ENCODE data around the gene APP.

The APP gene

GRCh38 chr21:26171258-26172100 is 909 bp upstream of the APP start:
- H3K4me3 Mint-ChIP-seq = peak overlapping the region; percentile 78
- H3K9me3 Mint-ChIP-seq = no peaks in the 10 kb centered on the region
- CTCF ChIA-PET = interaction anchor here (0.6 to 4.6 kb wide), 12 partner anchors 10 to 564 kb away, joined by 3 to 36 read pairs (median 5); partner anchors contain the start of gene MRPL39
- H3K27ac Mint-ChIP-seq = peak overlapping the region; percentile 29
- H3K36me3 Mint-ChIP-seq = peaks cover 2% of the 10 kb centered on the region
- H3K27me3 Mint-ChIP-seq = peaks cover 5% of the 10 kb centered on the region
- peaks cover 14% of the 10 kb centered on the region for H3K4me1 Mint-ChIP-seq
- DNase-seq = no peak

- CTCF ChIA-PET = interaction anchor here (0.8 to 4.6 kb wide), 14 partner anchors 10 to 293 kb away, joined by 3 to 36 read pairs (median 4); no protein-coding TSS in a partner anchor
- peaks cover 2% of the 10 kb centered on the region for H3K36me3 Mint-ChIP-seq
- H3K4me3 Mint-ChIP-seq = peak overlapping the region; percentile 83
- no peaks in the 10 kb centered on the region for H3K9me3 Mint-ChIP-seq
- H3K27ac Mint-ChIP-seq = peak overlapping the region; percentile 55
- H3K4me1 Mint-ChIP-seq = peaks cover 14% of the 10 kb centered on the region
- peak; percentile 60 for DNase-seq
- peaks cover 5% of the 10 kb centered on the region for H3K27me3 Mint-ChIP-seq
Observed at GRCh38 chr21:26169611-26170470, 729 bp downstream of the APP start.

GRCh38 chr21:26169061-26169610 is 1.4 kb downstream of the APP start:
- CTCF ChIA-PET = interaction anchor here (0.8 to 4.6 kb wide), 11 partner anchors 10 to 288 kb away, joined by 3 to 36 read pairs (median 4); no protein-coding TSS in a partner anchor
- peak overlapping the region; percentile 66 for H3K27ac Mint-ChIP-seq
- DNase-seq = peak; percentile 63

GRCh38 chr21:26168371-26168770 is 2.2 kb downstream of the APP start:
- CTCF ChIA-PET = interaction anchor here (0.6 to 4.6 kb wide), 13 partner anchors 9 to 286 kb away, joined by 3 to 36 read pairs (median 4); no protein-coding TSS in a partner anchor
- peak overlapping the region; percentile 14 for H3K4me3 Mint-ChIP-seq
- no peaks in the 10 kb centered on the region for H3K9me3 Mint-ChIP-seq
- peaks cover 14% of the 10 kb centered on the region for H3K4me1 Mint-ChIP-seq
- H3K27me3 Mint-ChIP-seq = peaks cover 5% of the 10 kb centered on the region
- no peak for DNase-seq
- peaks cover 2% of the 10 kb centered on the region for H3K36me3 Mint-ChIP-seq
- no peak overlapping the region for H3K27ac Mint-ChIP-seq

More at GRCh38 chr21:26169061-26169610, 1.4 kb downstream of the APP start:
- H3K27me3 Mint-ChIP-seq = peaks cover 5% of the 10 kb centered on the region
- H3K9me3 Mint-ChIP-seq = no peaks in the 10 kb centered on the region
- peak overlapping the region; percentile 83 for H3K4me3 Mint-ChIP-seq
- peaks cover 14% of the 10 kb centered on the region for H3K4me1 Mint-ChIP-seq
- H3K36me3 Mint-ChIP-seq = peaks cover 2% of the 10 kb centered on the region

GRCh38 chr21:26167593-26167992 is 3.0 kb downstream of the APP start:
- CTCF ChIA-PET = interaction anchor here (0.7 to 4.6 kb wide), 7 partner anchors 8 to 272 kb away, joined by 4 to 36 read pairs (median 4); no protein-coding TSS in a partner anchor
- no peak for DNase-seq
- Mint-ChIP-seq H3K27me3 (peaks cover 5% of the 10 kb centered on the region), H3K27ac (no peak overlapping the region), H3K4me1 (peaks cover 14% of the 10 kb centered on the region), H3K36me3 (peaks cover 2% of the 10 kb centered on the region), H3K4me3 (no peak overlapping the region), H3K9me3 (no peaks in the 10 kb centered on the region)

- CTCF ChIA-PET = interaction anchor here (0.6 kb wide), 2 partner anchors 23 to 67 kb away, joined by 3 read pairs; no protein-coding TSS in a partner anchor
- Mint-ChIP-seq H3K27me3 (no peaks in the 10 kb centered on the region), H3K36me3 (peaks cover 2% of the 10 kb centered on the region), H3K4me3 (no peak overlapping the region), H3K27ac (no peak overlapping the region), H3K9me3 (no peaks in the 10 kb centered on the region), H3K4me1 (peaks cover 9% of the 10 kb centered on the region)
- DNase-seq = no peak
Observed at GRCh38 chr21:26165331-26165730, 5.2 kb downstream of the APP start.

GRCh38 chr21:26164311-26164710 is 6.3 kb downstream of the APP start:
- Mint-ChIP-seq H3K36me3 (peaks cover 2% of the 10 kb centered on the region), H3K4me1 (peaks cover 9% of the 10 kb centered on the region), H3K4me3 (no peak overlapping the region), H3K9me3 (no peaks in the 10 kb centered on the region), H3K27ac (no peak overlapping the region), H3K27me3 (no peaks in the 10 kb centered on the region)
- CTCF ChIA-PET = no interaction called here
- DNase-seq = no peak

- CTCF ChIA-PET = no interaction called here
- Mint-ChIP-seq H3K36me3 (no peaks in the 10 kb centered on the region), H3K27me3 (no peaks in the 10 kb centered on the region), H3K9me3 (no peaks in the 10 kb centered on the region), H3K4me3 (no peak overlapping the region), H3K27ac (no peak overlapping the region), H3K4me1 (peaks cover 17% of the 10 kb centered on the region)
- DNase-seq = no peak
Observed at GRCh38 chr21:26162081-26162480, 8.5 kb downstream of the APP start.

- no peak for DNase-seq
- Mint-ChIP-seq H3K27me3 (no peaks in the 10 kb centered on the region), H3K27ac (no peak overlapping the region), H3K9me3 (no peaks in the 10 kb centered on the region), H3K4me1 (peaks cover 18% of the 10 kb centered on the region), H3K4me3 (no peak overlapping the region), H3K36me3 (no peaks in the 10 kb centered on the region)
- CTCF ChIA-PET = interaction anchor here (1.5 kb wide), 1 partner anchor 9 kb away, joined by 4 read pairs; no protein-coding TSS in a partner anchor
Observed at GRCh38 chr21:26159869-26160268, 10.7 kb downstream of the APP start.

- no peak overlapping the region for H3K27ac Mint-ChIP-seq
- DNase-seq = no peak
- H3K36me3 Mint-ChIP-seq = no peaks in the 10 kb centered on the region
- no peak overlapping the region for H3K4me3 Mint-ChIP-seq
- CTCF ChIA-PET = interaction anchor here (1.0 to 1.3 kb wide), 2 partner anchors 10 to 11 kb away, joined by 4 to 7 read pairs; no protein-coding TSS in a partner anchor
- no peaks in the 10 kb centered on the region for H3K9me3 Mint-ChIP-seq
- H3K27me3 Mint-ChIP-seq = no peaks in the 10 kb centered on the region
- peaks cover 18% of the 10 kb centered on the region for H3K4me1 Mint-ChIP-seq
Observed at GRCh38 chr21:26157801-26158200, 12.8 kb downstream of the APP start.

GRCh38 chr21:26154753-26155152 is 15.8 kb downstream of the APP start:
- Mint-ChIP-seq H3K4me1 (peaks cover 18% of the 10 kb centered on the region), H3K9me3 (no peaks in the 10 kb centered on the region), H3K27ac (no peak overlapping the region), H3K4me3 (no peak overlapping the region), H3K36me3 (no peaks in the 10 kb centered on the region), H3K27me3 (no peaks in the 10 kb centered on the region)
- DNase-seq = no peak
- CTCF ChIA-PET = no interaction called here

GRCh38 chr21:26153758-26154157 is 16.8 kb downstream of the APP start:
- H3K27ac Mint-ChIP-seq = no peak overlapping the region
- CTCF ChIA-PET = no interaction called here
- H3K27me3 Mint-ChIP-seq = no peaks in the 10 kb centered on the region

GRCh38 chr21:26148840-26149354 is 21.7 kb downstream of the APP start:
- H3K27ac Mint-ChIP-seq = no peak overlapping the region
- no peaks in the 10 kb centered on the region for H3K27me3 Mint-ChIP-seq
- CTCF ChIA-PET = interaction anchor here (0.8 to 1.6 kb wide), 2 partner anchors 31 to 252 kb away, joined by 3 to 4 read pairs; no protein-coding TSS in a partner anchor
- no peaks in the 10 kb centered on the region for H3K9me3 Mint-ChIP-seq
- H3K4me3 Mint-ChIP-seq = no peak overlapping the region
- H3K4me1 Mint-ChIP-seq = peaks cover 17% of the 10 kb centered on the region
- H3K36me3 Mint-ChIP-seq = no peaks in the 10 kb centered on the region
- DNase-seq = no peak

More at GRCh38 chr21:26153758-26154157, 16.8 kb downstream of the APP start:
- H3K4me1 Mint-ChIP-seq = peaks cover 20% of the 10 kb centered on the region
- no peak for DNase-seq
- no peaks in the 10 kb centered on the region for H3K9me3 Mint-ChIP-seq
- no peaks in the 10 kb centered on the region for H3K36me3 Mint-ChIP-seq
- no peak overlapping the region for H3K4me3 Mint-ChIP-seq

Measured in activated naive CD4-positive, alpha-beta T cell treated with anti-CD3 and anti-CD28 coated beads, Interleukin-2, amount 10 ng/mL, durations not matched to agents 7 days and 5 days (primary cell).